PC-3 (cell line): ENCODE data around the gene CNST.

ENCODE experiments used
- CTCF ChIP-seq: fragments of 300-600 bp; sonication (generic); conservative IDR thresholded peaks from 2 replicates; pipeline ENCODE4 v1.5.1; 2017; ENCODE audit warnings: antibody characterized with exemption, low read depth, mild to moderate bottlenecking, low read length
- EZH2 ChIP-seq: fragments of 300-600 bp; sonication (generic); IDR thresholded peaks from one replicate; pipeline ENCODE4 v1.6.1; 2017; ENCODE audit warnings: antibody characterized with exemption, mild to moderate bottlenecking, low read length; ENCODE audit not compliant: unreplicated experiment
- EZH2phosphoT487 ChIP-seq: fragments of 300-600 bp; sonication (generic); IDR thresholded peaks from 2 replicates; pipeline ENCODE4 v1.6.1; 2018; ENCODE audit warnings: mild to moderate bottlenecking, antibody characterized with exemption, low read length, borderline replicate concordance

GRCh38 chr1:246572785-246573184 is 6.5 kb downstream of the CNST start:
- TF ChIP-seq CTCF = no peak
- no peak for TF ChIP-seq EZH2
- TF ChIP-seq EZH2phosphoT487 = no peak
